GM18873 (cell line): ENCODE results near the gene PPFIA2.
"Not testable (repeated sequence)": the region's sequence is repeated elsewhere in the genome, so short reads cannot be mapped to it uniquely, and the experiment has no call there.

Source experiments
- ATAC-seq: cut with Tn5 transposase; IDR thresholded peaks from one replicate; pipeline ENCODE4 v1.9.1; 2021; ENCODE audit warnings: mild to moderate bottlenecking, moderate library complexity, moderate number of reproducible peaks; ENCODE audit not compliant: unreplicated experiment, low FRiP score

PPFIA2 gene

GRCh38 chr12:81679614-81680013 lies 79.5 kb downstream of the PPFIA2 start:
- no peak for ATAC-seq

- no peak for ATAC-seq
These were observed 88.4 kb downstream of the PPFIA2 start for GRCh38 chr12:81670759-81671158.

GRCh38 chr12:81668475-81668874 lies 90.7 kb downstream of the PPFIA2 start:
- ATAC-seq, result no peak

GRCh38 chr12:81659310-81659709 lies 99.8 kb downstream of the PPFIA2 start:
- ATAC-seq, result not testable (repeated sequence)

GRCh38 chr12:81644503-81644902 lies 114.6 kb downstream of the PPFIA2 start:
- peak; percentile 65 for ATAC-seq

- no peak for ATAC-seq
These were observed 120.0 kb downstream of the PPFIA2 start for GRCh38 chr12:81639196-81639595.

- no peak for ATAC-seq
These were observed 126.0 kb downstream of the PPFIA2 start for GRCh38 chr12:81633127-81633526.

- ATAC-seq, result no peak
These were observed 131.6 kb downstream of the PPFIA2 start for GRCh38 chr12:81627336-81628189.

- ATAC-seq, result no peak
These were observed 132.7 kb downstream of the PPFIA2 start for GRCh38 chr12:81626406-81626805.

GRCh38 chr12:81617915-81618314 lies 141.2 kb downstream of the PPFIA2 start:
- ATAC-seq, result no peak

GRCh38 chr12:81615026-81615588 lies 144.0 kb downstream of the PPFIA2 start:
- no peak for ATAC-seq

- peak; percentile 76 for ATAC-seq
These were observed 147.9 kb downstream of the PPFIA2 start for GRCh38 chr12:81610955-81611889.

- ATAC-seq, result no peak
These were observed 161.1 kb downstream of the PPFIA2 start for GRCh38 chr12:81597928-81598604.

GRCh38 chr12:81596558-81596957 lies 162.6 kb downstream of the PPFIA2 start:
- ATAC-seq, result no peak

GRCh38 chr12:81591256-81591655 lies 167.9 kb downstream of the PPFIA2 start:
- no peak for ATAC-seq

- ATAC-seq, result not testable (repeated sequence)
These were observed 168.4 kb downstream of the PPFIA2 start for GRCh38 chr12:81590703-81591102.

- ATAC-seq, result no peak
These were observed 170.7 kb downstream of the PPFIA2 start for GRCh38 chr12:81588235-81589008.

GRCh38 chr12:81585787-81586186 lies 173.4 kb downstream of the PPFIA2 start:
- ATAC-seq, result no peak

- ATAC-seq, result no peak
These were observed 185.9 kb downstream of the PPFIA2 start for GRCh38 chr12:81573228-81573627.

GRCh38 chr12:81572411-81572810 lies 186.7 kb downstream of the PPFIA2 start:
- ATAC-seq, result no peak
